HG03039 (cell line): ENCODE data around the gene MAP6D1.

Source experiments
- ATAC-seq: cut with Tn5 transposase; IDR thresholded peaks from one replicate; pipeline ENCODE4 v1.9.1; 2021; ENCODE audit warnings: mild to moderate bottlenecking, moderate library complexity; ENCODE audit not compliant: unreplicated experiment

MAP6D1 gene

GRCh38 chr3:183824761-183825455, 469 bp downstream of the MAP6D1 start:
- peak; percentile 21 for ATAC-seq

DNA sequence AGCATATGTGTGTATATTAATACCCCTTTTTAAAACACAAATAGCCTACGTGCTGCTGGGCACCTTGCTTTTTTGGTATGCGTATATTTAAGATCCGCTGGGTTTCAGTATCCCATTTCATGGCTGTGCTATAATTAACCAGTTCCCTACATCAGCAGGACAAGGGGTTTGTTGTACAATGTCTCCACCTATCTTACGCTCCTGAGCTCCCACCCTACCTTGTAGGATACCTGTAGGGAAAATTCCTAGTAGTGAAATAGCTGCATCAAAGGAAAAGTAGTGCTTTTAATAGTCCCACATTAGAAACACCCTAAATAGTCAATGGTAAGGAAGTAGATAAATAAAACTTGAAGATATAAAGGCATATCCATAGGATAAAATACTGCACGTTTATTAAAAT, 1.4 kb downstream of the MAP6D1 start:
- ATAC-seq, result no peak

GRCh38 chr3:183822631-183823030, 2.7 kb downstream of the MAP6D1 start:
- no peak for ATAC-seq

DNA sequence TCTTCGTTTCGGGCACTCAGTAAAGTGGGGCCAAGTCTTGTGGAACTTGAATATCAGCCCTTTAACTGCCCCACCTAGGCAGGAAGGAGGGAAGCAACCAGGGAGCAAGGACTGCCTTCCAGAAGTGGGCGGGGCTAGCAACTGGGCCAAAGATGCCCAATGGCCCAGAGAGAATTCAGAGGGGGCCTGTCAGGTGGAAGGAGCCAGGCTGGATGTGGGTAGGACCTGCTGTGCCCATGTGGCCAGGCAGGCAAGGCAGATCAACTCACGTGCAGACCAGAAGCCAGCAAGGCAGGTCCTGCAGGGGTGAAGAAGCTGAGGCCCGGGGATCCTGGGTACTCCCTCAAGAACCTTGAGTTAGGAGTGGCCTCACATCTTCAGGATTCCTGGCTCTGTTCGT, 5.5 kb downstream of the MAP6D1 start:
- ATAC-seq, result no peak

DNA sequence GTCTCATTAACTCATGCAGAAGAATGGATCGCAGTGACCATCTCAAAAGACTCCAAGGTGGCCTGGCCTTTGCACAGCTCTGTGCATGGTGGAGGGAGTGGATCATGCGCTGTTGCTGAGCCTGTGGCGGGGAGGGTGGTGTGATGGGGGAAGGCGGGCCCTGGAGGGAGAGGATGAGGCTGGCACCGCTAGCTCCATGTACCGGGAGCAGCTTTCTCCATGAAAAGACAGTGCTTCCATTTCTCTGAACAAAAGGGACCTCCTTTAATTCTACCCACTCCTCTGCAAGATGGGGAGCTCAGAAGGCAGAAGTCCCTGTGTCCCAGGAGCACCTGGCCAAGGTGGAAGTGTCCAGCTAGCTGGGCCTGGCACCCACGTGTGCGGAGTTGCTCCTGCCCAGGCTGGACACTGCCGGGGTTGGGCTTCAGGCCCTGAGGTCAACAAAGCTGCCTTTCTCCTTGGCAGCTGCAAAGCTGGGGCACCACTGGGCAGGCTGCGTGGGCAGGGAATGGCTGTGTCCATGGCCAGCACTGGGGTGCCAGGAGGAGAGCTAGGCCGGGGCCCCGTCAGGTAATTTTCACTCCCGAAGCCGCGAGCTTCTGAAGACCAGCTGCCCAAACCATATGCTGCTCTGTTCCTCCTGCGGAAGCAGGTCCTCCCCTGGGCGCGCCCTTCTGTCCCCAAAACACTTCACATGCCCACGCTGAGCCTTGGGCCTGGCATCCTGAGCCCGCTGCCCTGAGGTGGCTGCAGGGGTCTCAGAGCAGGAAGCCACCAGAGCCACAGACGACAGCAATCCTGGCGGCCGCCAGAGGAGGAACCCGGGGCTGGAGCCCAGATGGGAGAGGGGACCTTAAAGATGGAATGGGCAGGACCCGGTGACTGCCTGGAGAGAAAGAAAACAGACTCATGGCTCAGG, 6.4 kb downstream of the MAP6D1 start:
- no peak for ATAC-seq

DNA sequence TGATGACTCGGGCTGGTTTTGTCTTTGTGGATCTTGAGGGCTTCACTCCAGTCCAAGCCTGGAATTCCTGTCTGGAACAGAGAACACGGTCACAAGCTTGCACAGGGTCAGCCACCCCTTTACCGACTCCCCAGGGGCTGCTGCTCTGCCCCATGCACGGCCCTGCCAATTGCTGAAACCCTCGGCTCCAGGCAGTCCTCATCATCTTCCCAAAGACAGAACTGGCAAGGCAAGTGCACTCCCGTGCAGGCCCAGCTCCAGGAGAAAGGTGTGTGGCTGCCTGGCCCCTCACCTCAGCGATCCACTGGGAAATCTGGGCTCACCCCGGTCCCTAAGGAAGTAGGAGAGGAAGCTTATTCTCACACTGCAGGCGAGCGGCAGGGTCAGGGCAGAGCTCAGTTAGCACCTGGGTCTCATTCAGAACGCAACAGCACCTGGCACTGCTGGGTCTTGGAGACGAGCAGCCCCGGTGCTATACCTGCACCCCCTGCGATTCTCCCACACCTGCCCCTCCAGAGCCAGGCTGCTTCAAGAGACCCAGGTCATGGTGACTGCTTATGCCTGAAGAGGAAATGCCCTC, 7.2 kb downstream of the MAP6D1 start:
- no peak for ATAC-seq

- ATAC-seq, result no peak
Measured at GRCh38 chr3:183817639-183818038, 7.7 kb downstream of the MAP6D1 start.

DNA sequence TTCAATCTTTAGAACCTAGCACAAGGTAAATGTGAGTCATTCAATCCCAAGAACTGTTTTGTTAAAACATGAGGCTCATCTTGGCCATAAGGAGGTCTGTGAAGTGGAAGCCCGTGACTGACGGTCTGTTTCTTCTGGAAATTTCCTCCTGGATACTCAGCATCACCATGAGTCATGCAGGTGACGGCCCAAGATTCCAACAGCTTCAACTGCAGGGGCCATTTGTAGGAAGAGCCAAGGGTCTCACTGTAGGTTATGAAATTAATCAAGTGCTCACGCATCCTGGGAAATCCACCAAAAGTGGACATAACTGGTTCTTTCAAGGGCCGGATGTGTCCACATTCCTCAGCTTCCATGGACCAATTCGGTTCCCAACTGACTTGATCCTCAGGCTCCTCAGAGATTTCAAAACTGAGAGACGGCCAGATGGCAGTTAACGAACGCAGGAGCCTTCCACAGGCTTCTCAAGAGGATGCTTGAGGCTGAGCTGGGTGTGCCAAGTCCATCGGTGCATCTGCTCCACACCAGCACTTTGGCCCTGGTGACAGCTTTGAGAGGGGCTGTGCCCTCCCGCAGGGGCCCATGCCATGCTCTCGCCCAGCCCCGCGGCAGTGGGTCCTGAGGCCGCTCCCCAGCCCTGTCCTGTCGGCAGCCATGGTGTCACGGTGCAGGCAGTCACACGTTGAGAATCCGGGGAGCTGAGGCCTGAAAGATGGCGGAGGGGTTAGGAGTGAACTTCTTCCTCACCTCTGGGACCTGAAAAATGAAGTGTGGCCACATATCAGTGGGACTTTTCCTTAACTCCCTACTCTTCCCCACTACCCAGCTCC, 8.5 kb downstream of the MAP6D1 start:
- ATAC-seq, result no peak

DNA sequence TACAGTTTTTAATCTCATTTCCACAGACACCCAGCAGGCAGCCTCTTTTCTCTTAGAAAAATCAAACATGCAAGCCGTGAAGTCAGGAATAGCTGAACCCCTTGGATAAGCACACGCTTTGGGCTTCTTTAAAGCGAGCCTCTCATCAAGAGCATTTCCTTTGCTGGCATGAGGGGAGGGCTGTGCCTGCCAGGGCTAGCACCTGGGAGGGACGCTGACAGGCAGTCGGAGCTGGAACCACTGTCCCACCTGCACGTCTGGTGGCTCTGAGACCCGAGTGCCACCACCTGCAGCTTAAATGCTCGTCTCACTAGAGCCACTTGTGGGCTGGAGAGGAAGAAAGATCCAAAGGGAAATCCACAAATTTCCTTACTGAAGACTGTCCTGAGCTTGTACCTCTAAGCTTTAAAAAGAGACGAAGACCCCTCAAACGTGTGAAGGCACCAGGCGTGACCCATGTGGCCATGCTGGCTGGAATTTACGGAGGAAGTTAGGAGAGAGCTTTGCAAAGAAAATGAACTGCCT, 9.4 kb downstream of the MAP6D1 start:
- no peak for ATAC-seq

- no peak for ATAC-seq
Measured at GRCh38 chr3:183815563-183815940, 9.8 kb downstream of the MAP6D1 start.

DNA sequence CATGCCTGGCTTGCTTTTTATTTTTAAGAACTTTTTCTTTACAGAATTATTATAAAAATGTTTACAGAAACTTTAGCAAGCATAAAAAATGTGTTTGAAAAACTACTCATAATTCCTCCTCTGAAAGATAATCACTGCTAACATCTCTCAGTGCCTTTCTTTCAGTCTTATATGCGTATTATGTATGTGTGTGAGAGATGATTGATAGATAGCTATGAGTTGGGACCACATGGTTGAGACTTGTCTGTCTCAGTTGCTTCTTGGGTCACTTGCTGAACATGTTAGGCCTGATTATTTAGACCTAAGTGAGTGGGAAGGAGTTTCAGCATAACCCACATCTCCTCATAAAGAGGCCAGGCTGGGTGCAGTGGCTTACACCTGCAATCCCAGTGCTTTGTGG, 11.1 kb downstream of the MAP6D1 start:
- no peak for ATAC-seq

DNA sequence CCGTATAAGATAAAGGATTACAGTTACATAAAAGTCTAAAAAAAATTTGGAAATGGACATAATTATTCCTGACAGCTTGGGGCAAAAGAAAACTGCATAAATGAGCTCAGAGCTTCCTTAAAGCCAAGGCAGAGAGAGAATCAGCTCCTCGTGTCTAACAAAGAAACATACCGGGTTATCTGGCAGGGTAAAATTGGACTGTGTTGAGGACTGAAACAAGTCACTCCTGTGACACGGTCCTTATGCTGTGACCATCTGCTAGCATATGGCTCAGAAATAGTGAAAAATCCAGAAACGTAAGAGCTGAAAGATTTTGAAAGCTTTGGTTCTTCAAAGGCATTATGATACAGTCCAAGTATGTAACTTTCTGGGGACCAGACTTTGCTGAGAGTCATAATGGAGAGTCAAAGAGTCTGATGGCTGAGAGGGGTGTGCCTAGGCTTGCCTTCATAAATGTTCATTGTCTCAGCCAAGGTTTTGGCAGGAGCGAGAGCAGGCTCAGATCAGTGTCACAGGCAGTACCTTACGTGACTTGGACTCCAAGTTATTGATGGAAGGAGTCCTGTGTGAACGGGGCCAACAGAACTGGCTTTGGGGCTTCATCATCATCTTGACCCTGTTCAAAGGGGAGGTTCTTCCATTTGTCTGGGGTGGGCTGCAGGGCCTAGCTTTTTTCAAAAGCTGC, 12.5 kb downstream of the MAP6D1 start:
- ATAC-seq, result no peak

- no peak for ATAC-seq
Measured at GRCh38 chr3:183811638-183812037, 13.7 kb downstream of the MAP6D1 start.

- ATAC-seq, result no peak
Measured at GRCh38 chr3:183810643-183811594, 14.5 kb downstream of the MAP6D1 start.

DNA sequence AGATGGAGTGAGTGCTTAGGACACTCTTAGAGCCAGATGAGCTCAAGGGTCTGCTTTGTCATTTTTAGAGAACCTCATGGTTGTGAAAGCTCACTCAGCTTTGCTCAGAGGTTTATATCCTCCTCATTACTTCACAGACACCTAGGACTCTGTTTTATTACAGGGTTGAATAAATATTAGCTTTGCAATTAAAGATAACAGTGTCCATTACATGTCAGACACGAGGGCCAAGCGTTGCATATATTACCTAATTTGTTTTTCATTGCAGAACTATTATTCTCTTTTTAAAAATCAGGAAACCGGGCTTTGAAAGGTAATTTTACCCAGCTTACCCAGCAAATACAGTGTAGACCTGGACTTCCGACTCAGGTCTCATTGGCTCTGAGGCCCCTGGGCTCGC, 16.1 kb downstream of the MAP6D1 start:
- no peak for ATAC-seq

- ATAC-seq, result no peak
Measured at GRCh38 chr3:183808355-183808754, 17.0 kb downstream of the MAP6D1 start.

DNA sequence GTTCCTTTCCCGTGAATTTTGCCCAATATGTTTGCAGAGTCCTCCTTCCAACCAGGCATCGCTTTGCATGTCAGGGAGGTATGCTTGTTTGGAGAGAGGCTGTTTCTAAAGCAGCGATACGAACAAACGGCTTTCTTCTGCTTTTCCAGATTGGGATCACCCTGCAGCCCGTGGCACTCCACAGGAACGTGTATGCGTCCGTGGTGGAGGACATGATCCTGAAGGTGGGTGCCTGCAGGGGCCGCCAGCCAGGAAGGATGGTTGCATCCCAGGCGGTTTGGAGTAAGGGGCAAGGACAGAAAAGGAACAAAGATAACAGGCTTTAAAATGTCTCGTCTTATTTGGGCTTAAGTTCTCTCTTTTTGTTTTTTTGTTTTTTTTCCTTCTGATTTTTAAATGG, 17.5 kb downstream of the MAP6D1 start:
- ATAC-seq, result no peak

- no peak for ATAC-seq
Measured at GRCh38 chr3:183807209-183807728, 18.1 kb downstream of the MAP6D1 start.

GRCh38 chr3:183802989-183803388, 22.4 kb downstream of the MAP6D1 start:
- ATAC-seq, result no peak
